ENCODE results near the gene VPS41.

VPS41 gene

DNA sequence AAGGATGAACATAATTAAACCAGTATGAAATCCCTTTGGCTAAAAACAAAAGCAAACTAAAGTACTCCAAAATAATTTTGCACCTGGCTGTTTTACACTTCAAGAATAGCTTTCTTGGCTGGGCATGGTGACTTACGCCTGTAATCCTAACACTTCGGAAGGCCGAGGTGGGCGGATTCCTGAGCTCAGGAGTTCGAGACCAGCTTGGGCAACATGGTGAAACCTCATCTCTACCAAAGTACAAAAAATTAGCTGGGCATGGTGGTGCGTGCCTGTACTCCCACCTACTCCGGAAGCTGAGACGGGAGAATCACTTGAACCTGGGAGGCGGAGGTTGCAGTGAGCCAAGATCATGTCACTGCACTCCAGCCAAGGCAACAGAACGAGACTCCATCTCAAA is 185.7 kb downstream of the VPS41 start:
- DNase-seq: no peak

DNA sequence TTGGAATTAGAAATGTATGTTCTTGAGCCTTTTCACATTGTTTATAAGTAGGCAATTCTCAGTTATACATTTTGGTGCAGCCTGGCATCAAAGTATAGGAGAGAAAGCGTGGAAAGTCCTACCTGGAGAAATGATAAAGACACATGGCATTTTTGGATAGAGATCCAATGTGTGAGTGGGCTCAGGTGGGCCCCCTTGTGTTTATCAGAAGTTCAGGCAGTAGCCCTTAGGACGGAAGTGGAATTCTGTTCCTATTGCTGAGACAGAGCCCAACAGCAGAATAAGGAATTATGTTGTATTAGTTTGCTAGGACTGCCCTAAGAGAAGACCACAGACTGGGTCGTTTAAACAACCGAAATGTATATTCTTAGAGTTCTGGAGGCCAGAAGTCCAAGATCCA is 192.6 kb downstream of the VPS41 start:
- DNase-seq: no peak

DNA sequence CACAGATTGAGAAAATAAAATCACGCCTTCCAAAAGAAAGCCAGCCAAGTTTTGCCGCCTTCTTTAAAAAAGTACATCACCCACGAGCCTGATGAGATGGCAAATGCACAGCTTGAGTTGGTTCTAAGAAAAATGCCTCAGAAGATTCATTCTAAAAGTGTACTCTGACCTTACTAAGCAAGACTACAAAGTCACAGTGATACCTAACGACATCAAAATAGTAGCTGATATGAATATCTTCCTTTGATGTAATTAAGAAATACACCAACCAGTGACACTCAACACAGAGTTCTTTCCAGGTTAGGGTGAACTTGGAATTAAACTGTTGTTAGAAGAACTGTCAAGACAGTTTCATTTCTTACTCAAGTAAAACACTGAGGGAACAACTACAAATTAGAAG is 199.9 kb downstream of the VPS41 start:
- no peak for DNase-seq

DNA sequence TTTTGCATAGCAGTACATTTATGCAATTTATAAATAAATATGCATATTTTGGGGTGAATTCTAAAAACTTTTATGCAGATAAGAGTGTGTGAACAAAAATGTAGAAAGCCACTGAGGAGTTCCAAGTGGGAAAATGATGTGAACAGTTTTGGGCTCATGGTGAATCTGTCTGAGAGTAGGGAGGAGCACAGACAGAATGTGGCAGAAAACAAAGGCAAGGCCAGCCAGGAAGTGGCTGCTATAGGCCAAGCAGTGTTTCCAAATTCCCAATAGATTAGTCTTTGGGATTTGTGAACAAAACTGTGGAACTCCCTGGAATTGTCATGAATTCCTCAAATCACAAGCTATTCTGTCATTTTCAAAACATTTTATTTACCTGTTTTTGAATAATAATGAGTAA is 204.2 kb downstream of the VPS41 start:
- DNase-seq: no peak

DNA sequence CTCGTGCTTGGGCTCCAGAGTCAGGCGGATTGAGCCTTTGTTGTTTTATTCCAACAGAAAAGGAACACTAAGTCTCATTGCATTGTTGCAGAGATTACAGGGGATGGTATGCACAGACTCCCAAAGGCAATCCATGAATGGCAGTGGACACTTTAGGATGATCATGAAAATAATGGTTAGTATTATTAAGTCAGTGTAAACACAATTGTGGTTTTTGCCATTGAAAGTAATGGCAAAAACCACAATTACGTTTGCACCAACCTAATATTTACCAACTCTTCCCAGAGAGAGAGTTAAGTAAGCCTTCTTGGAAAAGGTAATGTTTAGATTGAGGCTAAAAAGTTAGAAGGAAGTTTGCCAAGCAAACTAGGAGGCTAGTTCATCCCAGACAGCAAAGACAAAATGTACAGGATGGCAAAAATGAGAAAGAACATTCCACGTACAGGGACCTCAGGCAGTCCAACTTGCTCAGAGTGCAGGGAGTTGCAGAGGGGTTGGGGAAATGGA is 204.9 kb downstream of the VPS41 start:
- no peak for DNase-seq

DNA sequence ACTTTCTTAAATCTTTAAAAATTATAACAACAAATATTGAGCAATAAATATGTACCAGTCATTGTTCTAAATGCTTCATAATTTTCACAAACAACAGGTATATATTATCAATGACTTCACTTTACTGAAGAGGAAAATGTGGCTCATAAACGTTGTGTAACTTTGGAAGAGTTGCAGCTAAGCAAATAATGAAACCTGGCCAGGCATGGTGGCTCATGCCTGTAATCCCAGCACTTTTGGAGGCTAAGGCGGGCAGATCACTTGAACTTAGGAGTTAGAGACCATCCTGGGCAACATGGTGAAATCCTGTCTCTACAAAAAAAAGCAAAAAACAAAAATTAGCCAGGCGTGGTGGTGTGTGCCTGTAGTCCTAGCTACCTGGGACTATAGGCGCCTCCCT is 205.9 kb downstream of the VPS41 start:
- no peak for DNase-seq

DNA sequence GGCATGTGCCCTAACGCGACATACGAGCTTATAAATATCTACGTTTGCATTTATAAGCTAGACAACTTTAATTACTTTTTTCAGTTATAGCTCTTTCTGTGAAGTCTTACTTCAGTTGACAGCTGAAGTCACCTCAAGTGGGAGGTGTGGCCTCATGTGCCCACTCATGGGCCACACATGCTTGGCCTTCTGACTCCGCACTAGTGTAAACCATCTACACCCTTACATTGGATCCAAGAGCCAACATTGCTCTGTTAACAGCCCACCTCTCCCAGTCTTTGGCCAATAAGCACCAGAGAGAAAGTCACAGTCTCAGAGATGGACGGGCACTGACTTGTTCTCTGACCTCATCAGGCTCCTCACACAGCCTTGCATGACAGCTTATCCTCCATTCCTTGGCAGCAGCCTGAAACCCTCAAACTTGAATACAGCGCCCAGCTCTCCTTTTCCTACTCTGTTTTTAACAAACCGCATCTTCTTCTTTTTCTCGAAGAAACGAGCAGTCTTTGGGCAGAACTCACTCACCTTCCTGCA is 206.9 kb downstream of the VPS41 start:
- DNase-seq: no peak

DNA sequence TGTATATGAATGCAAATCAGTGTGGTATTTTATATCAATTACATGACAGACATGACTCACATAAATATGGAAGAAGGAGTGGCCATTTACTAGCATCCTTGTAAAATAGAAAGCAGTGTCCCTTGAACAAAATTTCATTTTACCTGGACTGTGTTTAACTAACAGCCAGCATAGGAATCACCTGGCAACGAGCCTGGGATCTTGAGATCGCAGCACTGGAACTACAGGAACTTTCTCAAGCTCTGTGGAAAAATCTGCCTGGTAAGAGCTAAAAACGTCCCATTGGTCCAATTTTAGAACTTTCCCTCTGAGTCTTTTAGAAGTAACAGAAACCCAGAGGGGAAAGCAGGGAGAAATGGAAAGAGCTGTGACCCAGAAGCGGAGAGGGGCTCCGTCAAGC is 208.9 kb downstream of the VPS41 start:
- no peak for DNase-seq

DNA sequence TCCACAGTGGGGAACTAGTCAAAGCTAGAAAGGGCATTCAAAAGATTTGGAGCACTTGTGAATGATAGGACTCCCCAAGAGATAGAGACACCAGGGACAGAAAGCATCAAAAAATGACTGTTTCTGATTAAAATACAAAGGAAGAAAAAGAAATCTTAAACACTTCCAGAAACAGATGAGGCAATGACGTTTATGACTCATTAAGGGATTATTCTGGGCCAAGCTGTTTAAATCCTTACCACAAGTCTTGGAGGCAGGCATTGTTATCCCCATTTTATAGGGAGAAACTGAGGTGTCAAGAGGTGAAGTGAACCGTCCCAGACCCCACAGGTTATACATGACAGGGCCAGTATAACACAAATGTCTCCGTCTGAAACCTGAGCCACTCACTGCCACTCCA is 209.5 kb downstream of the VPS41 start:
- DNase-seq: no peak

DNA sequence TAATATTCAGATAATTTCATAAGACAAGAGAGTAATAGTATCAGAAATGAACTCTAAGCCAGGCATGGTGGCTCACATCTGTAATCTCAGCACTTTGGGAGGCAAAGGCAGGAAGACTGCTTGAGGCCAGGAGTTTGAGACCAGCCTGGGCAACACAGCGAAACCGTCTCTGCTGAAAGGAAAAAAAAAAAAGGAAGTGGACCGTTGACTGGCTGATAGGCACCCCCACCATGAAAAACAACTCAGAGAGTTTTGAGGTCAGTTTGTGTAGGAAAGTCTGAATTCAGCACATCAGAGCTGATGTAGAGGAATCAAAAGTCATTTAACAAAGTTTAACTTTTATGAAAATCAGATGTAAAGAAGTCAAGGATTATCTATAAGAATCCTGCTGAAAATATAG is 214.7 kb downstream of the VPS41 start:
- DNase-seq: no peak

DNA sequence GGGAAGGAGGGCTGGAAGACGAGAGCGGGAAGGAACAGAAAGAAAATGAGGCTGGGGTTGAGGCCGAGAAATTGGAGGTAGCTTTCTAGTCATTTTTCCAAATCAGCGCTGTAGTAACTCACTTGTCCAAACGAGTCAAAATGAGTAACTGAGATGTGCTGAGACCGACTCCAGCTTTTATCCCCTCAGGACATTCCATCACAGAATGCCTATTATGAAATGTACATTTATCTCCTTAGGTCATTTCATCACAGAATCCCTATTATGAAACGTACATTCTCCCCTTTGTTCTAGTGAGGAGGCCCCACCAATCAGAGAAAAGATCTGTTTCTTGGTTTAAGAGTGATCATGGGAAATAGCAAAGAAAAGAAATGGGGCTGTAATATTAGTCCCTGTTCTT is 222.1 kb downstream of the VPS41 start:
- DNase-seq: no peak

DNA sequence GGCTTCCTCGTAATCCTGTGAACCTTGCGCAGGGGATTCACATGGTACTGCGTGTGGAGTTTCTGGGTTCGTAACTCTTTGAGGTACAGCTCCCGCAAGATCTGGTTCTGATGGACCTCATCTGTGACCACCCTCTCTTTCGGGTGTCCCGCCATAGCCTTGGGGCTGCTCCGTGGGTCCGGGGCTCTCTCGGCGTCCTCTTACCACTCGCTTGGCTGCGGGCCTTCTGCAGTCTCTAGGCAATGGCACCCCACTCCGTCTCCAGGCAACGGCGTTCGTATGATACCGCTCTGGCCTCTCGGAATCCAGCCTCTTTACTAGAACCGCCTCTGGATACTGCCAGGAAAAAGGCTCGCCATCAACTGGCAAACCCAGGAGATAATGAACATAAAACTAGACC is 223.1 kb downstream of the VPS41 start:
- DNase-seq: no peak

DNA sequence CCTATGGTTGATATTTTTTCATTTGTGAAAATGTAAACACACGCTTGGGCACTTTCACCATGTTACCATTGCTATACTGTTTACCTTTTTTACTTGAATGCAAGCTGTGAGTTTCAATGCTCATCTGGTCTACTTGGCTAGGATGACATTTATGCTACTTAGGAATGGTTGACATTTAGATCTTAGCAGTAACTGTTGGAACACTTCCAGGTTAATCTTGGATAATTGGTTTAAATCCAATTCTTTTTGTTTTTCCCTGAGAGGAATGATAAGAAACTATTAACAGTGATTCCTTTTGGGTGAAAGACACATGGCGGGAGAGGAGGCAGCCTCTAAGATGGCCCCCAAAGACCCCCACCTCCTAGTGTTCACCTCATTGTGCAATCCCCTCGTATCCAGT is 226.4 kb downstream of the VPS41 start:
- no peak for DNase-seq

DNA sequence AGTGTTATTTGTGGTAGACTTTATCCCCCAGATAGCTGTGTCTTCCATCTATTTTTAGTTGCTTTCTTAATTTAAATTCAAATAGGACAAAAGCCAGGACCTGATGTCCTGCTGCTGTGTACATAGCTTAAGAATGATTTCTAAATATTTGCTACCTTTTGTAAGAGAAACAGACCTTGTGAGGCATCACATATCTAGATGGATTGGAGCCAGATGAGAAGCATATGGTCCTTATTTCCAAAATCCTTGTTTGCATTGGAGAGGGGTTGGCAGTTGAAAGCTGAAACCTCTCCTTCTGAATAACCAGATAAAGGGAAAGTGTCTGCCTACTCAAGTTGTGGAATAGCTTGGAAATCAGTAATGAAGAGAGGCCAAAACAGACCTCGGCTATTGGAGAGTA is 227.1 kb downstream of the VPS41 start:
- no peak for DNase-seq

DNA sequence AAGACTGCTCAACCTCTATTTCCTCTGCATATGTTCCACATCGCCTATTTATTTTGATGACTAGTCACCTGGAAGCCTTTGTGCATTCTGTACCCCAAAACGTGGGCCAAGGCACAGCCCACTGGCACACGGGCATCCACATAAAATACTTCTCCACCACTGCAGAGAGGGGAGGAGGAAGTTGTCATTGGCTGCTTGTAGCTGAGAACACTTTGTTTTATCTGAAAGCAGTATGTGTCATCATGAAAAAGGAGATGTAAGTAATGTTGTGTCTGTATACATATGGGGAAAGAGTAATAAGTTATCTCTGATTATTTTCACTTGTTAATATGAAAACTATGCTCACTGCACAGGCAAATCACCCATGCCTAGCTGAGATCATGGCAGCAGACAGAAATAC is 229.6 kb downstream of the VPS41 start:
- DNase-seq: no peak

DNA sequence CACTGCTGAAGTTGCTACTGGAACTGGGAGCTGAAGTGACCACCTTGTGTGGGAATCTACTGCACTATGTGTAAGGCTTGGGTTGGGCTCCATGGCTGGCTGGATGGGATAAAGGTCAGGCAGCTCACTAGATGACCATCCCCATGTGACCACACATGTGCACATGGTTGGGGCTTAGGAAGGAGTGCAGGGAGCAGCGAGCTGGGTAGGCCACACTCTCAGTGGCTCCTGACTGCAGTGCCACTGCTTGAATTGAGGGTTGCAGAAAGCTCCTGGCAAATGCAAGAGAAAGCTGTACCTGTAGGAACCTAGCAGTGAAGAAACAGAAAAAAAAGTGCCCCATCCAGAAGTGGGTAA is 230.3 kb downstream of the VPS41 start:
- no peak for DNase-seq

DNA sequence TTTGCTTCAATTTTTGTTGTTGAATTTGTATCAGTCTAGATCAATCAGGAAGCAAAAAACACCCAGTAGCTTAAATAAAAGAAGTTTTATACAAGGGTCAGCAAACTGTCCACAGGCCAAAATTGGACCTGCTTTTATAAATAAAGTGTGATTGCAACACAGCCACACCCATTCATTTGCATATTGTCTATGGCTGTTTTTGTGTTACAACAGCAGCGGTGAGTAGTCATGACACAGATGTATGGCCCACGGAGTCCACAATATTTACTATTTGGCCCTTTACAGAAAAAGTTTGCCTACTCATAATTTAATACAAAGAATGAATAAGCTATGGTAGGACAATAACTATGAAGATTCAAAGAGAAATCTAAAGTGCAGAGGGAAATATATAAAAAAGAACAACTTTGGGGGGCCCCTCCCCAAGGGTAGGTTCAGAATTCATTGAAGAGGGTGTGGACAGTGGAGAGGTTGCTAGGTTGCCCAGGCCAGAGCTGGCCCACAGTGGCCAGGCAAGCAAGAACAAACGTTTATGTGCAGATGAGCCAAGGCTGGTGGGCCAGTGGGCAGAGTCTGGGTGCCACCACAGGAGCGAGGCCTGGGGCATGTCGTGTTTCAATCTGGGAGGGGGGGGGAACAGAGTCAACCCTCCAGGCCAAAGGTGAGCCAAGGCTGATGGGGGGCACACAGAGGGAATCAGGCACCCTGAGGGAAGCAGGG is 230.9 kb downstream of the VPS41 start:
- no peak for DNase-seq

DNA sequence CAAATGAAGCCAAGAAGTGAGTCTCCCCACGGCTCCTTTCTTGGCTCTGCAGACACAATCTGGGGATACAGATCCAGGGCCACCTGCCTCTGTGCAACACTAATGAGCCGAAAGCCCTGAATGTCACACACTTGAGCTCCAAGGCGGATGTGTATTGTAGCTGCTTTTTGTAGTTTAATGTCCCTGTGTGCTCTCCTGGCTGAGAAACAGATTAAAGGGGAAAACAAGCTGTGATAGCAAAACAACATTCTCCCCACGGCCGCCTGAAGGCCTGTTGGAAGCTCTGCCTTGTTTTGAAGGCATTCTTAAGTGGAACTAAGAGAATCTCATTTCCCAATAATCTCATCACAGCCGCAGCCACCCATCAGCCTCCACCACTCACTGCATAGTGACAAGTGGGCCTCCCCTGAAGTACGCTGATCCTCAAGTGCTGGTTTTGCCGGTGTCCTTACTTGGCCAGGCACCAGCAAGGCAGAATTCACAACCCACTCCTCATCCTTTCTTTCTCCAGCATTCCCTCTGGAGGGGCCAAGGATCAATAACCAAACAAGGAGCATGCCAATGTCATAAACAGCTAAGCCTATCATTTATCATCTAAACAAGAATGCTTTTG is 233.4 kb downstream of the VPS41 start:
- DNase-seq: no peak

DNA sequence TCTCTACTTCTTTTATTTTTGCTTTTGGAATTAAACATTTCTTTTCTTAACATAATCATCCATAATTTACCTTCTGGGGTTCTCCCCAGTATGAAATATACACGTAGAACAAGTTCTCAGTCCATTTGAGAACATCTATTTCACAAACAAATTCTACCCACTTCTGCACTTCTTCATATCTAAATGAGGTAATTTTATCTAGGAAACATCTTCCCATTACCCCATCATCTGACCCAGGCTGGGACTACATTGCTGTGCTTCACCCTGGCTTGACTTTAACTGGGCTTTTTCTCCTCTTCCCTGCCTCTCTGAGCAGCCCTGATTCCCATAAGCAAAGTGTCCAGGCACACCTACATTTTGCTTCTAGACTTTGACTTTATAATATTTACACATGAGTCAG is 234.5 kb downstream of the VPS41 start:
- no peak for DNase-seq

DNA sequence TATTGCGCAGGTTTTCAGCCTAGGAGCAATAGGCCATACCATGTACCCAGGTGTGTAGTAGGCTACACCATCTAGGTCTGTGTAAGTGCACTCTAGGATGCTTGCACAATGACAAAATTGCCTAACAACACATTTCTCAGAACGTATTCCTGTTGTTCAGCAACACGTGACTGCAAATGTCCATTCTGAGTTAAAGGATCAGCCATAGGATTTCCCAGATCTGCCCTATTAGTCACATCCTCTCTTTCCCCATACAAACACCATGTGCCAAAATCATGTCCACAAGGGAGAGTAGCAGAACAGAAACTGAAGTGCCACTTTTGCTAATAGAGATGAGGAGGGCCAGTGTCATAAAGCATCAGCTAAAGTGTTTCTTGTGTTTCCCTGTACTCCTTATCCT is 235.2 kb downstream of the VPS41 start:
- DNase-seq: no peak
